Activated naive CD4-positive, alpha-beta T cell treated with anti-CD3 and anti-CD28 coated beads, Interleukin-2, amount 50 U/mL, for 24 hours (primary cell): ENCODE measurements around the gene TSC22D2.

Source experiments
- H3K27ac Mint-ChIP-seq: one replicate; pipeline ENCODE4 v1.8.0; 2021; ENCODE audit warnings: mild to moderate bottlenecking, mixed read lengths
- H3K27me3 Mint-ChIP-seq: one replicate; pipeline ENCODE4 v1.8.0; 2021; ENCODE audit warnings: mixed read lengths
- H3K36me3 Mint-ChIP-seq: one replicate; pipeline ENCODE4 v1.8.0; 2021; ENCODE audit warnings: mixed read lengths
- H3K4me1 Mint-ChIP-seq: one replicate; pipeline ENCODE4 v1.8.0; 2021; ENCODE audit warnings: mixed read lengths
- H3K4me3 Mint-ChIP-seq: one replicate; pipeline ENCODE4 v1.8.0; 2021; ENCODE audit warnings: mild to moderate bottlenecking, mixed read lengths
- H3K9me3 Mint-ChIP-seq: one replicate; pipeline ENCODE4 v1.8.0; 2021; ENCODE audit warnings: mixed read lengths

TSC22D2 gene

GRCh38 chr3:150504483-150504882 is 96.4 kb downstream of the TSC22D2 start:
- H3K27me3 Mint-ChIP-seq, result peaks cover 10% of the 10 kb centered on the region

GRCh38 chr3:150508401-150508800 is 100.3 kb downstream of the TSC22D2 start:
- Mint-ChIP-seq H3K27me3 (peaks cover 10% of the 10 kb centered on the region), H3K4me3 (no peak overlapping the region), H3K36me3 (peaks cover 6% of the 10 kb centered on the region)

More at GRCh38 chr3:150504483-150504882, 96.4 kb downstream of the TSC22D2 start:
- no peaks in the 10 kb centered on the region for H3K9me3 Mint-ChIP-seq
- H3K4me3 Mint-ChIP-seq, result no peak overlapping the region
- H3K27ac Mint-ChIP-seq, result no peak overlapping the region
- peaks cover 5% of the 10 kb centered on the region for H3K4me1 Mint-ChIP-seq
- H3K36me3 Mint-ChIP-seq, result peaks cover 9% of the 10 kb centered on the region

GRCh38 chr3:150509780-150510179 is 101.7 kb downstream of the TSC22D2 start:
- H3K4me1 Mint-ChIP-seq, result no peaks in the 10 kb centered on the region
- no peak overlapping the region for H3K4me3 Mint-ChIP-seq
- H3K36me3 Mint-ChIP-seq, result peaks cover 6% of the 10 kb centered on the region
- H3K27me3 Mint-ChIP-seq, result peaks cover 6% of the 10 kb centered on the region
- no peaks in the 10 kb centered on the region for H3K9me3 Mint-ChIP-seq
- no peak overlapping the region for H3K27ac Mint-ChIP-seq

More at GRCh38 chr3:150508401-150508800, 100.3 kb downstream of the TSC22D2 start:
- H3K27ac Mint-ChIP-seq, result no peak overlapping the region
- no peaks in the 10 kb centered on the region for H3K9me3 Mint-ChIP-seq
- no peaks in the 10 kb centered on the region for H3K4me1 Mint-ChIP-seq

- no peaks in the 10 kb centered on the region for H3K9me3 Mint-ChIP-seq
- peaks cover 6% of the 10 kb centered on the region for H3K36me3 Mint-ChIP-seq
- no peak overlapping the region for H3K4me3 Mint-ChIP-seq
- H3K4me1 Mint-ChIP-seq, result no peaks in the 10 kb centered on the region
- H3K27ac Mint-ChIP-seq, result no peak overlapping the region
- peaks cover 5% of the 10 kb centered on the region for H3K27me3 Mint-ChIP-seq
Measured at GRCh38 chr3:150511122-150511821, 103.2 kb downstream of the TSC22D2 start.

GRCh38 chr3:150515210-150515609 is 107.1 kb downstream of the TSC22D2 start:
- peaks cover 3% of the 10 kb centered on the region for H3K36me3 Mint-ChIP-seq
- no peaks in the 10 kb centered on the region for H3K27me3 Mint-ChIP-seq
- no peaks in the 10 kb centered on the region for H3K9me3 Mint-ChIP-seq
- no peak overlapping the region for H3K27ac Mint-ChIP-seq
- no peaks in the 10 kb centered on the region for H3K4me1 Mint-ChIP-seq
- no peak overlapping the region for H3K4me3 Mint-ChIP-seq
